ENCODE data around the gene ARPC2. TPM values are rescaled to one million over a fixed set of nuclear protein-coding genes. Genes with fewer than 3 reads are reported as not detected.

The ARPC2 gene
- polyA plus RNA-seq, 1 donor (not counting 4 experiments of a cell fraction or from before 2014, with no cell fraction given) = 1,121 TPM

- peaks cover 34% of the 10 kb centered on the region for H3K4me1 ChIP-seq (ENCODE audit: control insufficient read depth, extremely low read depth, insufficient read depth, low read length)
- H4K20me1 ChIP-seq (ENCODE audit: control insufficient read depth, extremely low read depth, insufficient read depth, low read length) = peaks cover 42% of the 10 kb centered on the region
- H3K9ac ChIP-seq (ENCODE audit: control insufficient read depth, extremely low read depth, insufficient read depth, low read length) = no peak overlapping the region
- H3K4me3 ChIP-seq (ENCODE audit: control insufficient read depth in 2 of 3, extremely low read depth in 1 of 3, insufficient read depth in 2 of 3, low read depth in 1 of 3, low read length in 3 of 3) = no peak overlapping the region
- no peak overlapping the region for H2AFZ ChIP-seq (ENCODE audit: control insufficient read depth, low read length)
- H3K79me2 ChIP-seq (ENCODE audit: control insufficient read depth, insufficient read depth, low read length) = peaks cover 86% of the 10 kb centered on the region
- TF ChIP-seq EZH2 (IDR thresholded peaks at IDR 0.05; ENCODE audit: low read length) = no peak
- TF ChIP-seq CTCF (optimal IDR thresholded peaks at IDR 0.05 in 1 of 3, IDR thresholded peaks at IDR 0.05 in 1 of 3, conservative IDR thresholded peaks at IDR 0.05 in 1 of 3; ENCODE audit: extremely low read depth in 1 of 3, insufficient read depth in 2 of 3, low read length in 3 of 3) = no peak
- no peaks in the 10 kb centered on the region for H3K9me3 ChIP-seq (ENCODE audit: control insufficient read depth, low read depth, low read length)
- FAIRE-seq = no peak
- peaks cover 59 to 64% of the 10 kb centered on the region in 2 experiments for H3K36me3 ChIP-seq (ENCODE audit: control insufficient read depth in 2 of 2, extremely low read depth in 1 of 2, insufficient read depth in 2 of 2, low read length in 2 of 2)
- DNase-seq (ENCODE audit: low read depth, low spot score) = no peak
- H3K27me3 ChIP-seq (ENCODE audit: control insufficient read depth, extremely low read depth, insufficient read depth, low read length) = no peaks in the 10 kb centered on the region
- dilution Hi-C loops (cut with MboI; ENCODE audit: extremely low pct_ligation_motif_present, low sequenced_read_pairs) = no loop called here
- H3K9me1 ChIP-seq (ENCODE audit: control insufficient read depth, extremely low read depth, insufficient read depth, low read length) = no peaks in the 10 kb centered on the region
- no peak overlapping the region for H3K27ac ChIP-seq (ENCODE audit: control insufficient read depth, insufficient read depth, low read length)
- no peak overlapping the region for H3K4me2 ChIP-seq (ENCODE audit: control insufficient read depth, extremely low read depth, insufficient read depth, low read depth, low read length)
Observed at GRCh38 chr2:218280260-218280870, 63.4 kb downstream of the ARPC2 start.

DNA sequence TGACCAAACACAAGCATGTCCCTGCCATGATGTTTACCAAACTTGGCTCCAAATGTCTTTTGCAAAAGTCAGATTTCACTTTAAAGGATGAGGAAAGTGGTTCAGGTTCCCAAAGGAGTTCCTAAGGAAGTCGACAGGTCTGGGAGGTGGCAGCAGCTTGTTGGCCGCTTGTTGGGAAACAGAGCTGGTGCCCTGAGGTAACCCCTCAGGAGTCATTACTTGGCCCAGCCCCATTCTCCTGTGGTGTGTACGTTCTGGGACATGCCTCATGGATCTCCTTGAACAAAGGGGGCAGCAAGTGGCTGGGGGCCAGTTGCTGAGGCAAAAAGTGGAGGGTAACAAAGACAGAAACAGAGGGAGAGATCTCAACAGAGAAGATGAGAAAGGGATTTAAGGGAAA, 64.5 kb downstream of the ARPC2 start:
- Histone ChIP-seq H3K79me2 (ENCODE audit: control insufficient read depth, insufficient read depth, low read length) (peaks cover 94% of the 10 kb centered on the region), H3K4me1 (ENCODE audit: control insufficient read depth, extremely low read depth, insufficient read depth, low read length) (peaks cover 45% of the 10 kb centered on the region), H3K9ac (ENCODE audit: control insufficient read depth, extremely low read depth, insufficient read depth, low read length) (no peak overlapping the region)

More for the DNA sequence above, 64.5 kb downstream of the ARPC2 start:
- dilution Hi-C loops (cut with MboI; ENCODE audit: extremely low pct_ligation_motif_present, low sequenced_read_pairs) = no loop called here
- Histone ChIP-seq H2AFZ (ENCODE audit: control insufficient read depth, low read length) (no peak overlapping the region), H4K20me1 (ENCODE audit: control insufficient read depth, extremely low read depth, insufficient read depth, low read length) (peaks cover 47% of the 10 kb centered on the region), H3K4me3 (ENCODE audit: control insufficient read depth in 2 of 3, extremely low read depth in 1 of 3, insufficient read depth in 2 of 3, low read depth in 1 of 3, low read length in 3 of 3) (no peak overlapping the region), H3K27me3 (ENCODE audit: control insufficient read depth, extremely low read depth, insufficient read depth, low read length) (no peaks in the 10 kb centered on the region), H3K36me3 (ENCODE audit: control insufficient read depth in 2 of 2, extremely low read depth in 1 of 2, insufficient read depth in 2 of 2, low read length in 2 of 2) (peaks cover 57 to 58% of the 10 kb centered on the region in 2 experiments), H3K27ac (ENCODE audit: control insufficient read depth, insufficient read depth, low read length) (no peak overlapping the region), H3K9me3 (ENCODE audit: control insufficient read depth, low read depth, low read length) (no peaks in the 10 kb centered on the region), H3K4me2 (ENCODE audit: control insufficient read depth, extremely low read depth, insufficient read depth, low read depth, low read length) (no peak overlapping the region), H3K9me1 (ENCODE audit: control insufficient read depth, extremely low read depth, insufficient read depth, low read length) (no peaks in the 10 kb centered on the region)
- FAIRE-seq = no peak
- no peak for DNase-seq (ENCODE audit: low read depth, low spot score)
- TF ChIP-seq EZH2 (IDR thresholded peaks at IDR 0.05; ENCODE audit: low read length) = no peak

All from keratinocyte (primary cell).